Head of caudate nucleus (tissue), 42 donors: ENCODE data around the gene THBD.

Experiments used
- DNase-seq, 42 donors: peaks; one replicate each; pipeline versions ENCODE4 v3.0.0 to v3.0.0-alpha.2; 2020 to 2021; ENCODE audit warnings: mixed read lengths in 7 of 42
- intact Hi-C: fragments of 100-400 bp; cut with DNase I; formaldehyde crosslinking; loops from one replicate; pipeline ENCODE4 v1.15.0; 2022

The THBD gene

GRCh38 chr20:23049201-23050075, at the start of gene THBD:
Gene THBD, minus strand, starts transcription at chr20:23049672. Its CDS starts 168 bp downstream, at chr20:23049504.
- intact Hi-C loops, result no loop called here
- peak in 11 of 42 donors; percentile 12 to 58 (median 39) for DNase-seq

GRCh38 chr20:23097636-23098580, 48.4 kb upstream of the THBD start:
- peak in 2 of 42 donors; percentile 12 to 23 for DNase-seq
- intact Hi-C loops, result no loop called here

- no peak for DNase-seq
- intact Hi-C loops, result no loop called here
Observed at GRCh38 chr20:23096986-23097520, 47.6 kb upstream of the THBD start.

GRCh38 chr20:23096097-23096496, 46.6 kb upstream of the THBD start:
- intact Hi-C loops, result no loop called here
- no peak for DNase-seq

GRCh38 chr20:23095499-23095898, 46.0 kb upstream of the THBD start:
- intact Hi-C loops, result no loop called here
- DNase-seq, result peak in 1 of 42 donors; percentile 23

- intact Hi-C loops, result no loop called here
- no peak for DNase-seq
Observed at GRCh38 chr20:23094927-23095326, 45.5 kb upstream of the THBD start.

GRCh38 chr20:23094213-23094896, 44.9 kb upstream of the THBD start:
- intact Hi-C loops, result no loop called here

GRCh38 chr20:23093613-23094012, 44.1 kb upstream of the THBD start:
- intact Hi-C loops, result no loop called here
- no peak for DNase-seq

More at GRCh38 chr20:23094213-23094896, 44.9 kb upstream of the THBD start:
- no peak for DNase-seq

GRCh38 chr20:23092861-23093495, 43.5 kb upstream of the THBD start:
- DNase-seq, result no peak
- intact Hi-C loops, result no loop called here

GRCh38 chr20:23092384-23092756, 42.9 kb upstream of the THBD start:
- intact Hi-C loops, result no loop called here
- no peak for DNase-seq

- intact Hi-C loops, result no loop called here
- no peak for DNase-seq
Observed at GRCh38 chr20:23091721-23092383, 42.4 kb upstream of the THBD start.

- intact Hi-C loops, result no loop called here
- no peak for DNase-seq
Observed at GRCh38 chr20:23090878-23091277, 41.4 kb upstream of the THBD start.

GRCh38 chr20:23090147-23090546, 40.7 kb upstream of the THBD start:
- DNase-seq, result no peak
- intact Hi-C loops, result no loop called here

- intact Hi-C loops, result no loop called here
- no peak for DNase-seq
Observed at GRCh38 chr20:23088866-23089265, 39.4 kb upstream of the THBD start.

- intact Hi-C loops, result no loop called here
- peak in 1 of 42 donors; percentile 21 for DNase-seq
Observed at GRCh38 chr20:23087587-23088251, 38.2 kb upstream of the THBD start.

- peak in 5 of 42 donors; percentile 10 to 48 (median 28) for DNase-seq
- intact Hi-C loops, result no loop called here
Observed at GRCh38 chr20:23086931-23087411, 37.5 kb upstream of the THBD start.

- peak in 1 of 42 donors; percentile 10 for DNase-seq
- intact Hi-C loops, result no loop called here
Observed at GRCh38 chr20:23086056-23086566, 36.6 kb upstream of the THBD start, which contains the start of gene CD93. Gene CD93, minus strand, starts transcription at chr20:23086324. Its CDS starts 132 bp downstream, at chr20:23086192.
